Activated naive CD8-positive, alpha-beta T cell treated with anti-CD3 and anti-CD28 coated beads for 36 hours (primary cell): ENCODE results near the gene PLCXD3. TPM values are rescaled to one million over a fixed set of nuclear protein-coding genes. Genes with fewer than 3 reads are reported as not detected.

Source experiments
- DNase-seq: peaks from one replicate; pipeline ENCODE4 v3.0.0; 2021
- H3K27ac Mint-ChIP-seq: one replicate; pipeline ENCODE4 v1.8.0; 2022; ENCODE audit warnings: mild to moderate bottlenecking, moderate library complexity, mixed read lengths
- H3K27me3 Mint-ChIP-seq: one replicate; pipeline ENCODE4 v1.8.0; 2022; ENCODE audit warnings: mild to moderate bottlenecking, mixed read lengths
- H3K36me3 Mint-ChIP-seq: one replicate; pipeline ENCODE4 v1.8.0; 2021; ENCODE audit warnings: mild to moderate bottlenecking, mixed read lengths
- H3K4me1 Mint-ChIP-seq: one replicate; pipeline ENCODE4 v1.8.0; 2021; ENCODE audit warnings: mixed read lengths
- H3K4me3 Mint-ChIP-seq: one replicate; pipeline ENCODE4 v1.8.0; 2022; ENCODE audit warnings: mild to moderate bottlenecking, moderate library complexity, mixed read lengths
- H3K9me3 Mint-ChIP-seq: one replicate; pipeline ENCODE4 v1.8.0; 2022; ENCODE audit warnings: mixed read lengths
- total RNA-seq, 2 experiments: library from RNA; stranded (reverse); gene quantifications; one replicate each; pipeline ENCODE4 v1.2.3, GENCODE V29; 2021

Gene PLCXD3
- total RNA-seq, 2 experiments from 2014 or later, result not detected

DNA sequence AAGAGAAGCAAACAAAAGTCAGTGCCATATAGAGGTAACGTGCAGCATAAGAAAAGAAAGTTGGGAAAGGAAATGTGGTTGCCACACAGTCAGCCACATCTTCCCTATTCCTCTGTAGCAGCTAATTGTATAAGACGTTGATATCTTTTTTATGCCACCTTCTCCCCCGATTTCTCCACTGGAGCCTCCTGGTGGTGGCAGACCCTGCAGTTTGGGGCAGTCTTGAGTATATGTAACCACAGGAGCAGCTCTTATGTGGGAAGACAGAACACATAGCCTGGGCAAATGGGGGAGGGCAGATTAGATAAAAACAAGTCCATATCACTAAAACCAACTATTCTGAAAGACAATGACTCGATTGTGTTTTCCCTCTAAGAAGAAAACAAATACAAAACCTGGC lies 99.7 kb downstream of the PLCXD3 start:
- H3K9me3 Mint-ChIP-seq, result no peaks in the 10 kb centered on the region
- no peak overlapping the region for H3K27ac Mint-ChIP-seq
- H3K4me1 Mint-ChIP-seq, result no peaks in the 10 kb centered on the region
- no peak overlapping the region for H3K4me3 Mint-ChIP-seq
- no peaks in the 10 kb centered on the region for H3K27me3 Mint-ChIP-seq
- DNase-seq, result no peak
- H3K36me3 Mint-ChIP-seq, result no peaks in the 10 kb centered on the region

DNA sequence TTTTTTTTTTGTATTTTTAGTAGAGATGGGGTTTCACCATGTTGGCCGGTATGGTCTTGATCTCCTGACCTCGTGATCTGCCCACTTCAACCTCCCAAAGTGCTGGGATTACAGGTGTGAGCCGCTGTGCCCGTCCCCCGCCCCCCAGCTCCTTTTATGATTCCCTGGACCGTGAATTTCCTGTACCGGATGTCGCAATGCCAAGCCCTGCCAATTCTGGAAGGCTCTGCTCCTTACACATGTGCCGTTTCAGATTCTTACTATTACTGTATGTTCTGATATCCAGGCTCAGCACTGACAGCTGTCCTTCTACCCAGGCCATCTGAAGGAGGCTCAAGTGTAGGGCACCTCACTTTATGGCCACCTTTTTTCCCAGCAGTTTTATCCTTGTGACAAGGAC lies 100.1 kb downstream of the PLCXD3 start:
- no peak for DNase-seq
- Mint-ChIP-seq H3K27ac (no peak overlapping the region), H3K27me3 (no peaks in the 10 kb centered on the region), H3K4me1 (no peaks in the 10 kb centered on the region), H3K36me3 (no peaks in the 10 kb centered on the region), H3K9me3 (no peaks in the 10 kb centered on the region), H3K4me3 (no peak overlapping the region)

DNA sequence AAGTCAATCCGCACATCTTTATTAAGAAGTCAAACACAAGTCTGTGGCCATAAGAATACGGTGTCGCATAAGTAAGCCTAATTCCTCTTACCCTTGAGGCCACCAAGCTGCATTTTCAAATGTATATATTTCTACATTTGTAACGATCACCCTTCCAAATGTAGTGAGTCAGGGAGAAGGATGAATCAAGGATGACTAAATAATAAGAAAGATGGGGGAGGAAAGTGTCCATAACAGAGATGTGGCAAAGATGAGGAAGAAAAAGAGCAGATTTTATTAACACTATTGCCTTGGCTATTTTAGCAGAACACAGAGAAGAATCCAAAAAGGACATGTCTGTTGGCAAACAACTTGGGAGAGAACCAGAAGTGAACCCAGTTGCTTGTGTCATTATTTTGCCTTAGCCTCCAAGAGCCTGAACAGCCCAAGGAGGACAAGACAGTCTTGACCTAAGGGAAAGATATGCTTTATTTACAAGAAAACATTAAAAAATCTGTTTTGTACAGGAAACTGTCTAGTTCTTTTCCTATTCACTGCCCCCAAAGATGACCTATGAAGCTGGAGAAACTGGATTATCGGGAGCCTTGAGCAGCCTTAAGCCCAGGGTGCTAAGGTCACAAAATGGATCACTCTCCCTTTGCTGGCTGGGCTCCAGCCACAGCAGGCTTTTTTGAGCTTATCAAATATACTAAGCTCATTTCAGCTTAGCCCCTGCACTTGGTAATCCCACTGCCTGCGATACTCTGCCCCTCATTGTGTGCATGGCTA lies 101.5 kb downstream of the PLCXD3 start:
- no peaks in the 10 kb centered on the region for H3K27me3 Mint-ChIP-seq
- peaks cover 1% of the 10 kb centered on the region for H3K9me3 Mint-ChIP-seq
- H3K27ac Mint-ChIP-seq, result no peak overlapping the region
- DNase-seq, result no peak
- H3K4me1 Mint-ChIP-seq, result no peaks in the 10 kb centered on the region
- H3K36me3 Mint-ChIP-seq, result no peaks in the 10 kb centered on the region
- H3K4me3 Mint-ChIP-seq, result no peak overlapping the region

DNA sequence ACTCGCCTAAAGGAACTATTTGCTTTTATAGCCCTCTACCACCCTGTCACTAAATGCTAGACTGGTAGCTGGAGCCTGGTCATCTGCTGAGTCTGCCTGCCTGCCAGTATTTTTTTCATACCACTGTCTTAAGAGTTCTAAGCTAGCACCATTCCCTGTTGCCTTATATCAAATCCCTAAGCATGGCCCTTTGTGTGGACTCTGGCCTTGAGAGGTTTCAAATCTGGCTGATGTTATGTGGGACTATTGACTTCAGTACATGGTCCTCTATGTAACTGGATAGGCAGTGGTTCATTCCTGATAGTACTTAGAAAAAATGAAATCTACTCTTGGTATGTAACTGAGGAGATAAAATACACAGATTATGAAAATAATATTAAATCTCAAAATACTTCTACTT lies 103.5 kb downstream of the PLCXD3 start:
- H3K9me3 Mint-ChIP-seq, result peaks cover 1% of the 10 kb centered on the region
- no peaks in the 10 kb centered on the region for H3K27me3 Mint-ChIP-seq
- no peak overlapping the region for H3K27ac Mint-ChIP-seq
- no peaks in the 10 kb centered on the region for H3K4me1 Mint-ChIP-seq
- H3K36me3 Mint-ChIP-seq, result no peaks in the 10 kb centered on the region
- no peak for DNase-seq
- no peak overlapping the region for H3K4me3 Mint-ChIP-seq

DNA sequence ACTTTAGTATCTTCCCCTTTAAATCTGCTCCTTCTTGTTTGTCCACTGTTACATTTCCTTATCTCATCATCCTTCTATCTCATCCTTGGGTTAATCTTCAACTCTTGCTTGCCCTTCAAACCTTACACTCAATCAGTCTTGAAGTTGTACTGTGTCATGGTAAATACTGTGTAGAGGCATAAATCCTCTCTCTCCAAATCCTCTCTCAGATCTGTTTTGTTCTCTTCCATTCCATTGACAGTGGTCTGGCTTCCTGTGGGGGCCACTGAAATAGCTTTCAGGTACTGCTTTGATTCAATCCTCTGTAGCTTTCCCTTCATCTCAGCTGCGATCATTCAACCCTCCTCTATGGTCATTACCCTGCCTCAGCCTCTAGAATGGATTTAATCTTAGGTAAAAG lies 104.0 kb downstream of the PLCXD3 start:
- peaks cover 1% of the 10 kb centered on the region for H3K9me3 Mint-ChIP-seq
- H3K27ac Mint-ChIP-seq, result no peak overlapping the region

DNA sequence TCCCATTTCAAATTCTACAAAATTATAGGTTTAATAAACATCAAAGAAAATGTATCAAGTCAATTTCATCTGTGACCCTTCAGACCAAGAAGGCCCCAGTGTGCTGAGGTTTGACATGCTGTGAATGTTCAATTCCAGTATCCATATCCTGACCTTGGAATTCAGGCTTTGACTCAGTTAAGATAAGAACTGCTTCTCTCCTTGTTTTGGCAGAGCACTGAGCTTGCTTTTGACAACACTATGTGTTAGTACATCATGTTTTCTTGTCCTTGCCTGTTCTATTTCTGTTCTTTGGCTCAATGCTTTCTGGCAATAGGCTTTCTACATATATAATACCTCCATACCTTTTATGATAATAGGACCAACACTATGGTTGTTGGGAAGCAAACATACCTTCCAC lies 105.6 kb downstream of the PLCXD3 start:
- no peaks in the 10 kb centered on the region for H3K4me1 Mint-ChIP-seq

More for the DNA sequence above, 104.0 kb downstream of the PLCXD3 start:
- Mint-ChIP-seq H3K27me3 (no peaks in the 10 kb centered on the region), H3K4me1 (no peaks in the 10 kb centered on the region), H3K36me3 (no peaks in the 10 kb centered on the region), H3K4me3 (no peak overlapping the region)
- DNase-seq, result no peak

DNA sequence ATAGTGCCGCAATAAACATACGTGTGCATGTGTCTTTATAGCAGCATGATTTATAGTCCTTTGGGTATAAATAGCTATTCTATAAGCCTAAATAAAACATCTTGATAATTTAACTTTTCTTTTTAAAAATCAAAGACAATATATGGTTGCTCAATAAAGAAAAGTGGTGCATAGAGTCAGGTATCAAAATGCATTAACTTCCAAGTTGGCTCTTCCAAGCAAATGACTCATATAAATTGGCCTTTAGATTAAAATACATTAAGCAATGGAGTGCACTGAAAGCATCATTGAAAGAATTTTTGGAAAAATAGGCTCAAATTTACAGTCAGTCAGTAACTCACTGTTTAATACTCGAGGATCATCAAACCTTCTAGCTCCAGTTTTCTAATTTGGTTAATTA lies 106.6 kb downstream of the PLCXD3 start:
- Mint-ChIP-seq H3K9me3 (peaks cover 7% of the 10 kb centered on the region), H3K36me3 (no peaks in the 10 kb centered on the region), H3K4me3 (no peak overlapping the region), H3K27ac (no peak overlapping the region), H3K27me3 (no peaks in the 10 kb centered on the region), H3K4me1 (no peaks in the 10 kb centered on the region)
- DNase-seq, result no peak

More for the DNA sequence above, 105.6 kb downstream of the PLCXD3 start:
- Mint-ChIP-seq H3K27me3 (no peaks in the 10 kb centered on the region), H3K36me3 (no peaks in the 10 kb centered on the region), H3K4me3 (no peak overlapping the region), H3K9me3 (peaks cover 3% of the 10 kb centered on the region), H3K27ac (no peak overlapping the region)
- no peak for DNase-seq

DNA sequence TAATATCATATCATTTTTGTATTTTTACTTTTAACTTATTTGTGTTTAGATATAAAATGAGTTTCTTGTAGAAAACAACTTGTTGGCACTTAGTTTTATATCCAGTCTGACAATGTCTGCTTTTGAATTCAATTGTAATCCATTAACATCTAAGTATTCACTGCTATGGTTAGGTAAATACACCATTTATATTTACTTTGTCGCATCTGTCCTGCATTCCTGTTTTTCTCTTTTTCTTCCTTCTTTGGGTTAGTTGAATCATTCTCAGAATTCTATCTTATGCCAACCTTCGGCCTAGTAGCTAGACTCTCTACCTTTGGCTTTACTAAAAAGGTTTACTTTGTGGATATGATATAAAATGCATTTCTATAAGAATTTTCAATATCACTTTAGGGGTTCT lies 107.6 kb downstream of the PLCXD3 start:
- no peaks in the 10 kb centered on the region for H3K4me1 Mint-ChIP-seq
- no peak overlapping the region for H3K4me3 Mint-ChIP-seq
- H3K27ac Mint-ChIP-seq, result no peak overlapping the region
- H3K9me3 Mint-ChIP-seq, result peaks cover 9% of the 10 kb centered on the region
- DNase-seq, result no peak
- H3K36me3 Mint-ChIP-seq, result no peaks in the 10 kb centered on the region
- H3K27me3 Mint-ChIP-seq, result no peaks in the 10 kb centered on the region

DNA sequence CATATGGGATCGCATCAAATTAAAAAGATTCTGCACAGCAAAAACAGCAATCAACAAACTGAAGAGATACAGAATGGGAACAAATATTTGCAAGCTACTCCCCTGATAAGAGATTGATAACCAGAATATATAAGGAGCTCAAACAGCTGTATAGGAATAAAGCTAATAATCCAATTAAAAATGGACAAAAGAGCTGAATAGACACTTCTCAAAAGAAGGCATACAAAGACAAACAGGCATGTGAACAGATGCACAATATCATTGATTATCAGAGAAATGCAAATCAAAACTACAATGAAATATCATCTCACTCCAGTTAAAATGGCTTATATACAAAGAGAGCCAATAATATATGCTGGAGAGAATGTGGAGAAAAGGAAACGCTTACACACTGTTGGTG lies 110.6 kb downstream of the PLCXD3 start:
- no peaks in the 10 kb centered on the region for H3K36me3 Mint-ChIP-seq
- H3K9me3 Mint-ChIP-seq, result peaks cover 11% of the 10 kb centered on the region

DNA sequence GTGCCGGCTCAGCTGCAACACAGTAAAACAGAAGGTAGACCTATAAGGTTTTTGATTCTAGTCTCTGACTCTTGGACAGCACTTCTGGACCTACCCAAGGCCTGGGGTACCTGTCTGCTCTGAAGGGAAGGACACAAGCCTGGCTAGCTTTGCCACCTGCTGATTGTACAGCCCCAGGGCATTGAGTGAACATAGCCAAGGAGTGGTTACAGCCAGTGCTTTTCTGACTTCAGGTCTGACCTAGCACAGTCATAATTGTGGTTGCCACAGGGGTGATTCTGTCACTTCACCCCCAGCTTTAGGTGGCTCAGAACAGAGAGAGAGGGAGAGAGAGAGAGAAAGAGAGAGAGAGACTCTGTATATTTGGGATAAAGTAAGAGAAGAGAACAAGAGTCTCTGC lies 118.4 kb downstream of the PLCXD3 start:
- Mint-ChIP-seq H3K4me1 (no peaks in the 10 kb centered on the region), H3K9me3 (peaks cover 3% of the 10 kb centered on the region), H3K27me3 (no peaks in the 10 kb centered on the region), H3K4me3 (no peak overlapping the region), H3K27ac (no peak overlapping the region), H3K36me3 (no peaks in the 10 kb centered on the region)
- no peak for DNase-seq

More for the DNA sequence above, 110.6 kb downstream of the PLCXD3 start:
- Mint-ChIP-seq H3K4me1 (no peaks in the 10 kb centered on the region), H3K4me3 (no peak overlapping the region), H3K27me3 (no peaks in the 10 kb centered on the region), H3K27ac (no peak overlapping the region)
- DNase-seq, result no peak

DNA sequence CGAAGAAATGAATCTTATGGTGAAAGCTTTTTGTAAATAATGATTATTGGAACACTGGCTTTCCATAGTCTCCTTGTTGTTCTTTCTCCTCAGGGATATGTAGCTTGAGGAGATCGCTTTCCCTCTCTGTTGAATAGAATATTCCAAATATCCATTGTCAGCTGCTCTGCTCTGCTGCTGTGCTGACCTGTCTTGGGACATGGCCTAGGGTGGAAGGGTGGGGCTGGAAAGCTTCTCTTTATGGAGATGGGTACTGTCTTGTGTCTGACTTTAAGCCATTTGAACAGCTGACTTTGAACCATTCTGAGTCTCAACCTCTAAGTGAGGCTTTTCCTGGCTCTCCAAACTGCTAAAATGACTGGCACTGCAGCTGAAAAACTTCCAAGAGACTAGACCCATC lies 135.8 kb downstream of the PLCXD3 start:
- Mint-ChIP-seq H3K9me3 (no peaks in the 10 kb centered on the region), H3K27me3 (no peaks in the 10 kb centered on the region), H3K27ac (no peak overlapping the region), H3K36me3 (no peaks in the 10 kb centered on the region), H3K4me1 (no peaks in the 10 kb centered on the region), H3K4me3 (no peak overlapping the region)
- no peak for DNase-seq

DNA sequence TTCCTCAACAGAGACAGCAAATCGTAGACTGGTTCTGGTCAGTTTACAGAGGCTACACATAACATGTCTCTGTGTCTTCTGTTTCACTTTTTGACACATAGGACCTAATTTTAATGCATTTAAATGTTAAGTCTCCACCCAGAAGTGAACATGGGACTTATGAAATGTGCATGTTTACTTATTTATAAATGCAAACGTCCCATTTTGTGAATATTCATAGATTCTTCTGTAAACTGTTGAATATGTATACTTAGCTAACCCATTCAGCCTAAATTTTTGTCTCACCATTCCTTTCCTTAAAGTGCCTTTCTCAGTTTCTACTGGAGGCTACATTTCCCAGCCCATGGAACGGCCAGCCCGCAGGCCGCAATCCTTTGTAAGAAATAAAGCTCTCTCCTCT lies 137.2 kb downstream of the PLCXD3 start:
- Mint-ChIP-seq H3K4me1 (no peaks in the 10 kb centered on the region), H3K27me3 (no peaks in the 10 kb centered on the region), H3K27ac (no peak overlapping the region), H3K36me3 (no peaks in the 10 kb centered on the region), H3K9me3 (no peaks in the 10 kb centered on the region), H3K4me3 (no peak overlapping the region)
- DNase-seq, result no peak

DNA sequence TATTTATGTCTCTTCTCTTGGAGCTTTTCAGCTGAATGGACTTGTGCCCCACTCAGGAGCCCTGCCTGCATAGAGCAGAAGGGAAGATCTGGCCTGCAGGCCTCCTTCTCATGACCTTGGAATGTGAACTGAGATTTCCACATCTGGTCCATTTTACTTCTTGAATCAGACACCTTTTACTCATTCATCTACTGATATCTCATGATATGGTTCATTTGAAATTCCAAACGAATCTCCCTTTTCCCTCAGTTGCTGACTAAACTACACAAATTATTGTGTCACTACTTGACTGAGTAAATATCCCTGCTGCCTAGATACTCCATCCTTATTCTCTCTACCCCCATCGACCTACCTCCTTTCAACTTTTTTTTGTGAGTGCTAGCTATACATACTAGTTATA lies 138.7 kb downstream of the PLCXD3 start:
- no peak for DNase-seq
- H3K4me1 Mint-ChIP-seq, result no peaks in the 10 kb centered on the region
- no peaks in the 10 kb centered on the region for H3K36me3 Mint-ChIP-seq
- no peaks in the 10 kb centered on the region for H3K27me3 Mint-ChIP-seq
- H3K9me3 Mint-ChIP-seq, result no peaks in the 10 kb centered on the region
- no peak overlapping the region for H3K4me3 Mint-ChIP-seq
- H3K27ac Mint-ChIP-seq, result no peak overlapping the region

DNA sequence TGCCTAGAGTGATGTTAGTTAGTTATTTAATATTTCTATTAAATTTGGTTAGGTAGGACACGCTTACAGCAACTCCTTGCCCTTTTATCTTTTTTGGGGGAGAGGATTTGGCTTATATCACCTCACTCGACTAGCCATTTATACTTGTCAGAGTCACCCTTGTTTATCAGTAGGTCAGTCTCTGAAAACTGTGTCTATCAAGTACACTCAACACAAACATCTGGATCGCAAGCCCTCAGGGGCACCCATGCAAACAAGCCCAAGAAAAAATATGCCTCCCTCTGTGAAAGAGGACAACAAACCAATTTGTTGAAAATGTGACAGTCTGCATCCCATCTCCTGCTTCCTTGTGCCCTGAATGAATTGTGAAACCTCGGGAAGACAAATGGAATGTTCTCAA lies 139.9 kb downstream of the PLCXD3 start:
- Mint-ChIP-seq H3K36me3 (no peaks in the 10 kb centered on the region), H3K27ac (no peak overlapping the region), H3K9me3 (no peaks in the 10 kb centered on the region), H3K4me3 (no peak overlapping the region), H3K27me3 (no peaks in the 10 kb centered on the region), H3K4me1 (no peaks in the 10 kb centered on the region)
- DNase-seq, result no peak

DNA sequence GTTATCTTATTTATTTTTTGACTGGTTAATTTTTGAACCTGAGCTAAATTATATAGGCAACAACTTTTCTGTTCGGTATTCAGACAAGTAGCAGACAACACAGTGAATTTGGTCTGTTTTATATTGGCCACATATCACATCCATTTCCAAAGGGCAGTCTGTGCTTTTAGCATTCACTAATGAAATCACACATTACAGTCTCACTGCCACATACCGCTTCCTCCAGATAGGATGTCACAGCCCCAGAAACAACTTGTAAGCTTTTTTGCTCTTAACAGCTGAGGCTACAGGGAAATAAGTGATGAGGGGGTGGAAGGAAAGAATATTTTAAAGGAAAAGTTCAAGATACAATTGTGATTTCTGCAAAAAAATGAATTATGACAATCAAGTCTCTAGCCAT lies 140.6 kb downstream of the PLCXD3 start:
- Mint-ChIP-seq H3K27me3 (no peaks in the 10 kb centered on the region), H3K27ac (no peak overlapping the region), H3K4me3 (no peak overlapping the region), H3K9me3 (no peaks in the 10 kb centered on the region), H3K36me3 (no peaks in the 10 kb centered on the region), H3K4me1 (no peaks in the 10 kb centered on the region)
- DNase-seq, result no peak

DNA sequence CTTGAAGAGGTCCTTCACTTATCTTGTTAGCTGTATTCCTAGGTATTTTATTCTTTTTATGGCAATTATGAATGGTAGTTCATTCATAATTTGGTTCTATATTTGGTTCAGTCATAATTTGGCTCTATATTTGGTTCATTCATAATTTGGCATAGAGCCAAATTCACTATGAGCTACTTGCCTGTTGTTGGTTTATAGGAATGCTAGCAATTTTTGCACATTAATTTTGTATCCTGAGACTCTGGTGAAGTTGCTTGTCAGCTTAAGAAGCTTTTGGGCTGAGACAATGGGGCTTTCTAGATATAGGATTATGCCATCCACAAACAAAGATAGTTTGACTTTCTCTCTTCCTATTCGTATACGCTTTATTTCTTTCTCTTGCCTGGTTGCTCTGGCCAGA lies 142.2 kb downstream of the PLCXD3 start:
- H3K4me1 Mint-ChIP-seq, result no peaks in the 10 kb centered on the region

More for the DNA sequence above, 142.2 kb downstream of the PLCXD3 start:
- Mint-ChIP-seq H3K9me3 (no peaks in the 10 kb centered on the region), H3K36me3 (no peaks in the 10 kb centered on the region), H3K27me3 (no peaks in the 10 kb centered on the region), H3K4me3 (no peak overlapping the region), H3K27ac (no peak overlapping the region)
- DNase-seq, result no peak
